Fibroblast of lung (primary cell): Measurements from ENCODE around the gene TP53BP2. TPM values are rescaled to one million over a fixed set of nuclear protein-coding genes. Genes with fewer than 3 reads are reported as not detected.

Source experiments
- DNase-seq, 2 donors: peaks; one replicate each; pipeline versions ENCODE4 v3.0.0 to v3.0.0-alpha.2; 2010; ENCODE audit warnings: low read depth in 2 of 2
- H2AFZ ChIP-seq: 2 replicates; pipeline ENCODE4 v1.5.1; 2012; ENCODE audit warnings: low read length, control low read depth, inconsistent platforms
- H3K27ac ChIP-seq: 2 replicates; pipeline ENCODE4 v1.5.1; 2011; ENCODE audit warnings: low read length, control low read depth; ENCODE audit not compliant: insufficient read depth
- H3K27me3 ChIP-seq: 2 replicates; pipeline ENCODE4 v1.5.1; 2011; ENCODE audit warnings: mild to moderate bottlenecking, low read length; ENCODE audit not compliant: control insufficient read depth, insufficient read depth
- H3K36me3 ChIP-seq: 2 replicates; pipeline ENCODE4 v1.5.1; 2011; ENCODE audit warnings: low read length; ENCODE audit not compliant: control insufficient read depth, insufficient read depth
- H3K4me1 ChIP-seq: 2 replicates; pipeline ENCODE4 v1.5.1; 2011; ENCODE audit warnings: low read length; ENCODE audit not compliant: control insufficient read depth, insufficient read depth; ENCODE audit errors: extremely low read depth
- H3K4me2 ChIP-seq: 2 replicates; pipeline ENCODE4 v1.5.1; 2011; ENCODE audit warnings: low read length, control low read depth; ENCODE audit not compliant: insufficient read depth; ENCODE audit errors: extremely low read depth
- H3K4me3 ChIP-seq, 4 experiments: fragments of 200-600 bp in 1 of 4; sonication (generic) in 1 of 4; replicated peaks in 1 of 4; 2 replicates each; pipeline ENCODE4 v1.5.1; 2011 to 2016; ENCODE audit warnings: low read length in 4 of 4, low read depth in 3 of 4, mild to moderate bottlenecking in 3 of 4, control low read depth in 2 of 4, inconsistent platforms in 1 of 4, mixed read lengths in 1 of 4; ENCODE audit not compliant: insufficient read depth in 1 of 4; ENCODE audit errors: control extremely low read depth in 1 of 4
- H3K79me2 ChIP-seq: 2 replicates; pipeline ENCODE4 v1.5.1; 2012; ENCODE audit warnings: mild to moderate bottlenecking, low read length, inconsistent platforms; ENCODE audit not compliant: control insufficient read depth, insufficient read depth
- H3K9ac ChIP-seq: 2 replicates; pipeline ENCODE4 v1.5.1; 2011; ENCODE audit warnings: mild to moderate bottlenecking, low read length, control low read depth; ENCODE audit not compliant: insufficient read depth
- H3K9me3 ChIP-seq: 2 replicates; pipeline ENCODE4 v1.5.1; 2012; ENCODE audit warnings: low read depth, low read length; ENCODE audit not compliant: control insufficient read depth, insufficient read depth
- H4K20me1 ChIP-seq: 2 replicates; pipeline ENCODE4 v1.5.1; 2011; ENCODE audit warnings: low read length; ENCODE audit not compliant: control insufficient read depth, insufficient read depth; ENCODE audit errors: extremely low read depth
- CTCF ChIP-seq, 2 donors: IDR thresholded peaks in 1 of 2; conservative IDR thresholded peaks in 1 of 2; 1 replicate in 1 of 2; 2 replicates in 1 of 2; pipeline ENCODE4 v1.5.1; 2011 to 2012; ENCODE audit warnings: low read length in 2 of 2, control low read depth in 1 of 2, inconsistent platforms in 1 of 2, low read depth in 1 of 2, mild to moderate bottlenecking in 1 of 2
- EZH2 ChIP-seq: IDR thresholded peaks from 2 replicates; pipeline ENCODE4 v1.5.1; 2012; ENCODE audit warnings: low read length, control low read depth, mild to moderate bottlenecking; ENCODE audit errors: missing control alignments
- polyA plus RNA-seq, 2 donors: library from polyadenylated mRNA; depleted of rRNA in 1 of 2; stranded (reverse) in 1 of 2; unstranded in 1 of 2; fragments of >200 nt; gene quantifications; 2 replicates each; pipeline ENCODE4 v1.2.1, GENCODE V29; 2011 to 2012; ENCODE audit warnings: missing spikeins in 1 of 2
- total RNA-seq: library from RNA; depleted of rRNA; stranded (reverse); fragments of >200 nt; gene quantifications from 2 replicates; pipeline ENCODE4 v1.2.1, GENCODE V29; 2014

Gene TP53BP2
- total and polyA plus RNA-seq, 2 donors (not counting 1 experiment from before 2014, with no cell fraction given), result 28.4 to 30.4 TPM

- H3K27ac ChIP-seq, result peak overlapping the region; percentile 10
- no peak overlapping the region for H3K4me2 ChIP-seq
- H3K4me3 ChIP-seq, result no peak overlapping the region
- TF ChIP-seq CTCF (conservative IDR thresholded peaks at IDR 0.05 in 1 of 2, IDR thresholded peaks at IDR 0.05 in 1 of 2; ENCODE audit: low read depth in 1 of 2, low read length in 2 of 2), result no peak
- no peak for TF ChIP-seq EZH2
- H3K36me3 ChIP-seq, result peaks cover 19% of the 10 kb centered on the region
- peaks cover 36% of the 10 kb centered on the region for H3K4me1 ChIP-seq
- H3K79me2 ChIP-seq, result no peaks in the 10 kb centered on the region
- no peak for DNase-seq
- no peak overlapping the region for H2AFZ ChIP-seq
- no peaks in the 10 kb centered on the region for H3K9me3 ChIP-seq
- no peaks in the 10 kb centered on the region for H4K20me1 ChIP-seq
- no peaks in the 10 kb centered on the region for H3K27me3 ChIP-seq
- H3K9ac ChIP-seq, result no peak overlapping the region
Observed at GRCh38 chr1:223775711-223776074, 70.1 kb downstream of the TP53BP2 start.

GRCh38 chr1:223775054-223775453, 70.7 kb downstream of the TP53BP2 start:
- TF ChIP-seq EZH2 (no peak), CTCF (conservative IDR thresholded peaks at IDR 0.05 in 1 of 2, IDR thresholded peaks at IDR 0.05 in 1 of 2; ENCODE audit: low read depth in 1 of 2, low read length in 2 of 2) (no peak)
- Histone ChIP-seq H3K4me1 (peaks cover 40% of the 10 kb centered on the region), H3K79me2 (no peaks in the 10 kb centered on the region), H3K27ac (peak overlapping the region; percentile 10), H3K4me3 (no peak overlapping the region), H3K4me2 (no peak overlapping the region), H3K27me3 (no peaks in the 10 kb centered on the region), H3K9ac (no peak overlapping the region), H3K36me3 (peaks cover 20% of the 10 kb centered on the region), H3K9me3 (no peaks in the 10 kb centered on the region), H2AFZ (no peak overlapping the region), H4K20me1 (no peaks in the 10 kb centered on the region)
- DNase-seq, result peak in 1 of 2 donors; percentile 71

- no peak for TF ChIP-seq CTCF (conservative IDR thresholded peaks at IDR 0.05 in 1 of 2, IDR thresholded peaks at IDR 0.05 in 1 of 2; ENCODE audit: low read depth in 1 of 2, low read length in 2 of 2)
- TF ChIP-seq EZH2, result no peak
- Histone ChIP-seq H3K36me3 (peaks cover 20% of the 10 kb centered on the region), H3K4me1 (peaks cover 40% of the 10 kb centered on the region)
Observed at GRCh38 chr1:223774134-223774814, 71.5 kb downstream of the TP53BP2 start.

More at GRCh38 chr1:223774134-223774814, 71.5 kb downstream of the TP53BP2 start:
- Histone ChIP-seq H2AFZ (no peak overlapping the region), H3K9me3 (no peaks in the 10 kb centered on the region), H3K27ac (no peak overlapping the region), H3K27me3 (no peaks in the 10 kb centered on the region), H3K4me3 (no peak overlapping the region), H4K20me1 (no peaks in the 10 kb centered on the region), H3K4me2 (no peak overlapping the region), H3K79me2 (no peaks in the 10 kb centered on the region), H3K9ac (no peak overlapping the region)
- DNase-seq, result no peak
